HG03575 (cell line): ENCODE measurements around the gene INSL3.
"Not testable (repeated sequence)": the region's sequence is repeated elsewhere in the genome, so short reads cannot be mapped to it uniquely, and the experiment has no call there.

Source experiments
- ATAC-seq: cut with Tn5 transposase; IDR thresholded peaks from one replicate; pipeline ENCODE4 v1.9.1; 2021; ENCODE audit not compliant: unreplicated experiment, insufficient number of reproducible peaks, low FRiP score; ENCODE audit errors: extremely low read depth

The INSL3 gene

GRCh38 chr19:17794731-17795494 lies 26.4 kb downstream of the INSL3 start, which contains the start of gene B3GNT3:
Gene B3GNT3 (plus strand): TSS chr19:17795138. CDS start chr19:17807808, 12,670 bp downstream.
- no peak for ATAC-seq

- no peak for ATAC-seq
Measured at GRCh38 chr19:17794412-17794730, 26.9 kb downstream of the INSL3 start.

GRCh38 chr19:17790059-17790780 lies 31.1 kb downstream of the INSL3 start:
- ATAC-seq: no peak

GRCh38 chr19:17788632-17789031 lies 32.7 kb downstream of the INSL3 start:
- no peak for ATAC-seq

GRCh38 chr19:17787274-17787913 lies 33.9 kb downstream of the INSL3 start:
- no peak for ATAC-seq

- no peak for ATAC-seq
Measured at GRCh38 chr19:17784201-17785008, 36.9 kb downstream of the INSL3 start.

- ATAC-seq: not testable (repeated sequence)
Measured at GRCh38 chr19:17783721-17784120, 37.6 kb downstream of the INSL3 start.

GRCh38 chr19:17780781-17781180 lies 40.5 kb downstream of the INSL3 start:
- no peak for ATAC-seq

GRCh38 chr19:17778968-17779929 lies 42.1 kb downstream of the INSL3 start:
- ATAC-seq: no peak

GRCh38 chr19:17778251-17778967 lies 42.9 kb downstream of the INSL3 start:
- ATAC-seq: no peak

- not testable (repeated sequence) for ATAC-seq
Measured at GRCh38 chr19:17777840-17778239, 43.5 kb downstream of the INSL3 start.

- ATAC-seq: peak; percentile 49
Measured at GRCh38 chr19:17775991-17776803, 45.1 kb downstream of the INSL3 start.

- ATAC-seq: no peak
Measured at GRCh38 chr19:17775245-17775927, 45.9 kb downstream of the INSL3 start.

GRCh38 chr19:17772172-17772571 lies 49.1 kb downstream of the INSL3 start:
- no peak for ATAC-seq

- no peak for ATAC-seq
Measured at GRCh38 chr19:17770613-17771012, 50.7 kb downstream of the INSL3 start.

- ATAC-seq: no peak
Measured at GRCh38 chr19:17767559-17767958, 53.8 kb downstream of the INSL3 start.
